ENCODE results near the gene OR2G6.
"Not testable (repeated sequence)": the region's sequence is repeated elsewhere in the genome, so short reads cannot be mapped to it uniquely, and the experiment has no call there.

GRCh38 chr1:248570811-248571210 is 62.9 kb downstream of the OR2G6 start:
- not testable (repeated sequence) for TF ChIP-seq CTCF (IDR thresholded peaks at IDR 0.05 in 2 of 3, conservative IDR thresholded peaks at IDR 0.05 in 1 of 3; ENCODE audit: control insufficient read depth in 2 of 3, extremely low read depth in 1 of 3, insufficient read depth in 1 of 3, low read depth in 3 of 3, low read length in 3 of 3); HCFC1 (IDR thresholded peaks at IDR 0.05; ENCODE audit: low read length); RBBP5 (conservative IDR thresholded peaks at IDR 0.05); MEF2A (IDR thresholded peaks at IDR 0.05; ENCODE audit: insufficient read depth, low read depth, low read length); E2F4 (IDR thresholded peaks at IDR 0.05; ENCODE audit: low read depth, low read length); RAD21 (IDR thresholded peaks at IDR 0.05; ENCODE audit: insufficient read depth, low read depth, low read length); NBN (IDR thresholded peaks at IDR 0.05); BHLHE40 (IDR thresholded peaks at IDR 0.05; ENCODE audit: borderline replicate concordance in 1 of 2, low read depth in 2 of 2, low read length in 1 of 2); ELK1 (IDR thresholded peaks at IDR 0.05; ENCODE audit: low read depth, low read length)
